WTC11 (cell line): ENCODE measurements around the gene ALLC. TPM values are rescaled to one million over a fixed set of nuclear protein-coding genes. Genes with fewer than 3 reads are reported as not detected.
A peak's percentile ranks its signal among the peaks of the same experiment; 100 is the strongest.

Source experiments
- ATAC-seq: fragments of 200-7000 bp; cut with Tn5 transposase; 2 replicates; pipeline ENCODE4 v1.10.0; 2021; ENCODE audit warnings: mild to moderate bottlenecking, moderate library complexity
- CTCF ChIA-PET: fragments of 300-600 bp; sonication (Branson Sonifier 250); formaldehyde crosslinking; loops from one replicate; lab custom pipeline; 2021; ENCODE audit warnings: antibody characterized with exemption; lab: Charles Lee
- POLR2A ChIA-PET: fragments of 350-600 bp; sonication (Branson Sonifier 250); formaldehyde crosslinking; loops from one replicate; lab custom pipeline; 2021; ENCODE audit warnings: antibody characterized with exemption; lab: Charles Lee
- DNase-seq: peaks from one replicate; pipeline ENCODE4 v3.0.0; 2021; ENCODE audit warnings: low spot score
- H3K27ac Mint-ChIP-seq: 2 replicates; pipeline ENCODE4 v1.8.0; 2021; ENCODE audit warnings: mixed read lengths
- H3K27me3 Mint-ChIP-seq: 2 replicates; pipeline ENCODE4 v1.8.0; 2021; ENCODE audit warnings: low read depth, mild to moderate bottlenecking, moderate library complexity, mixed read lengths
- H3K36me3 Mint-ChIP-seq: 2 replicates; pipeline ENCODE4 v1.8.0; 2021; ENCODE audit warnings: mixed read lengths
- H3K4me1 Mint-ChIP-seq: 2 replicates; pipeline ENCODE4 v1.8.0; 2022; ENCODE audit warnings: mixed read lengths
- H3K4me3 Mint-ChIP-seq: 2 replicates; pipeline ENCODE4 v1.8.0; 2021; ENCODE audit warnings: mild to moderate bottlenecking, moderate library complexity, mixed read lengths
- H3K9me3 Mint-ChIP-seq: 2 replicates; pipeline ENCODE4 v1.8.0; 2021; ENCODE audit warnings: mixed read lengths
- ARID4B ChIP-seq: sonication (generic); formaldehyde crosslinking; IDR thresholded peaks from 2 replicates; pipeline ENCODE4 v1.8.0; 2023; ENCODE audit warnings: missing genetic modification reagents, mild to moderate bottlenecking, borderline replicate concordance
- CBFB ChIP-seq: sonication (generic); formaldehyde crosslinking; IDR thresholded peaks from 2 replicates; pipeline ENCODE4 v1.8.1; 2022; ENCODE audit warnings: mild to moderate bottlenecking, low read depth, missing genetic modification reagents
- CREB1 ChIP-seq: sonication (generic); formaldehyde crosslinking; IDR thresholded peaks from 2 replicates; pipeline ENCODE4 v1.8.0; 2023; ENCODE audit warnings: mild to moderate bottlenecking, missing genetic modification reagents
- CREM ChIP-seq: sonication (generic); formaldehyde crosslinking; IDR thresholded peaks from 2 replicates; pipeline ENCODE4 v1.8.1; 2022; ENCODE audit warnings: mild to moderate bottlenecking, missing genetic modification reagents, moderate library complexity
- FOXK1 ChIP-seq: sonication (generic); formaldehyde crosslinking; IDR thresholded peaks from 2 replicates; pipeline ENCODE4 v1.8.0; 2022; ENCODE audit warnings: mild to moderate bottlenecking, moderate library complexity, missing genetic modification reagents
- FOXP1 ChIP-seq: sonication (generic); formaldehyde crosslinking; IDR thresholded peaks from 2 replicates; pipeline ENCODE4 v1.8.0; 2022; ENCODE audit warnings: missing genetic modification reagents, mild to moderate bottlenecking, moderate library complexity, borderline replicate concordance
- IRF2 ChIP-seq: sonication (generic); formaldehyde crosslinking; IDR thresholded peaks from 2 replicates; pipeline ENCODE4 v1.8.0; 2022; ENCODE audit warnings: low read depth, missing genetic modification reagents, borderline replicate concordance
- JAZF1 ChIP-seq: fragments of 250-450 bp; sonication (Bioruptor Pico); IDR thresholded peaks from 2 replicates; pipeline ENCODE4 v1.9.0; 2021; ENCODE audit warnings: moderate library complexity, mild to moderate bottlenecking, inconsistent platforms
- JUN ChIP-seq: sonication (generic); formaldehyde crosslinking; IDR thresholded peaks from 2 replicates; pipeline ENCODE4 v1.8.0; 2023; ENCODE audit warnings: mild to moderate bottlenecking, missing genetic modification reagents
- NFATC4 ChIP-seq: fragments of 250-450 bp; sonication (Bioruptor Pico); IDR thresholded peaks from 2 replicates; pipeline ENCODE4 v1.9.0; 2021; ENCODE audit warnings: mild to moderate bottlenecking
- NR1H2 ChIP-seq: sonication (generic); formaldehyde crosslinking; IDR thresholded peaks from 2 replicates; pipeline ENCODE4 v1.9.0; 2021; ENCODE audit warnings: mild to moderate bottlenecking, moderate library complexity, missing genetic modification reagents
- OVOL2 ChIP-seq: fragments of 250-450 bp; sonication (Bioruptor Pico); IDR thresholded peaks from 2 replicates; pipeline ENCODE4 v1.9.0; 2021; ENCODE audit warnings: mild to moderate bottlenecking, borderline replicate concordance
- PRRX2 ChIP-seq: fragments of 250-450 bp; sonication (Bioruptor Pico); IDR thresholded peaks from 2 replicates; pipeline ENCODE4 v1.8.0; 2021; ENCODE audit warnings: mild to moderate bottlenecking
- SMAD4 ChIP-seq: sonication (generic); formaldehyde crosslinking; IDR thresholded peaks from 2 replicates; pipeline ENCODE4 v1.8.0; 2022; ENCODE audit warnings: mild to moderate bottlenecking, missing genetic modification reagents
- TEAD4 ChIP-seq: sonication (generic); formaldehyde crosslinking; IDR thresholded peaks from 2 replicates; pipeline ENCODE4 v1.8.0; 2022; ENCODE audit warnings: mild to moderate bottlenecking, missing genetic modification reagents
- ZBTB21 ChIP-seq: sonication (generic); formaldehyde crosslinking; IDR thresholded peaks from 2 replicates; pipeline ENCODE4 v1.8.1; 2023; ENCODE audit warnings: mild to moderate bottlenecking, missing genetic modification reagents, borderline replicate concordance
- ZNF138 ChIP-seq: sonication (generic); formaldehyde crosslinking; conservative IDR thresholded peaks from 2 replicates; pipeline ENCODE4 v1.8.1; 2022; ENCODE audit warnings: mild to moderate bottlenecking, moderate library complexity, missing genetic modification reagents
- ZNF317 ChIP-seq: sonication (generic); formaldehyde crosslinking; IDR thresholded peaks from 2 replicates; pipeline ENCODE4 v1.8.1; 2023; ENCODE audit warnings: low read depth, mild to moderate bottlenecking, moderate library complexity, missing genetic modification reagents, borderline replicate concordance
- ZNF396 ChIP-seq: fragments of 250-450 bp; sonication (Bioruptor Pico); IDR thresholded peaks from 2 replicates; pipeline ENCODE4 v1.8.0; 2021; ENCODE audit warnings: mild to moderate bottlenecking, moderate library complexity, borderline replicate concordance
- ZNF416 ChIP-seq: fragments of 250-450 bp; sonication (Bioruptor Pico); IDR thresholded peaks from 2 replicates; pipeline ENCODE4 v1.9.0; 2021; ENCODE audit warnings: mild to moderate bottlenecking, inconsistent platforms
- total RNA-seq: library from RNA; stranded (reverse); gene quantifications from 3 replicates; pipeline ENCODE4 v1.2.3, GENCODE V29; 2021
- TF ChIP-seq, protein P1 (sequence below): sonication (generic); formaldehyde crosslinking; IDR thresholded peaks from 2 replicates; pipeline ENCODE4 v1.8.1; 2023; ENCODE audit warnings: mild to moderate bottlenecking, moderate library complexity, missing genetic modification reagents
- TF ChIP-seq, protein P2 (sequence below): sonication (generic); formaldehyde crosslinking; IDR thresholded peaks from 2 replicates; pipeline ENCODE4 v1.8.0; 2022; ENCODE audit warnings: mild to moderate bottlenecking, missing genetic modification reagents
- TF ChIP-seq, protein P3 (sequence below): fragments of 250-450 bp; sonication (Bioruptor Pico); conservative IDR thresholded peaks from 2 replicates; pipeline ENCODE4 v1.9.0; 2021; ENCODE audit warnings: mild to moderate bottlenecking
- TF ChIP-seq, protein P4 (sequence below): fragments of 200-600 bp; IDR thresholded peaks from 2 replicates; pipeline ENCODE4 v1.8.0; 2022; ENCODE audit warnings: antibody characterized with exemption

ALLC gene
- total RNA-seq, 1 experiment from 2014 or later: not detected

DNA sequence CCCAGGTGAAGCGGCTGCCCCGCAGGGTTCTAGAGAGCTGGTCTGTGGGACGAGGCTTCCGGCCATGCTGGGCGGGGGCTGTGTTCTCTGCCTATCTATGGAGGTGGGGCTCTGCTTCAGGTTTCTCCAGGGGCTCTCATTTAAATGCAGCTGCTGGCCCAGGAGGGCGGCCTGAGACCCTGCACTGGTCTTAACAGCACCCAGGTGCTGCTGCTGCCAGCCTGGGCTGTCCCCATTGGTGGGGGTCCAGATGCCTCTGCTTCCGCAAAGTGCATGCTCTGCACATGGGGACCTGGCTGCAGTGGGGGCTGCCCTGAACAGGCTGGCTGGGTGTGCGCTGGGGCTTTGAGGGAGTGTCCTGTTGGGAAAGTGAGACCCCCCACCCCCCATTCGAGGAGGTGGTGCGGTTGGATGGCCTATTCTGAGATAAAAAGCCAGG, 29.7 kb upstream of the ALLC start:
- ChIA-PET CTCF (interaction anchor here (0.8 to 1.8 kb wide), 9 partner anchors 13 to 185 kb away, joined by 3 to 15 read pairs (median 4); partner anchors contain the start of gene RNASEH1), POLR2A (no interaction called here)
- ATAC-seq (0 out of 2 replicates have a peak, but pooled peaks have one; percentile 10), DNase-seq (no peak)
- Mint-ChIP-seq H3K27ac (no peak overlapping the region), H3K4me1 (peaks cover 8% of the 10 kb centered on the region), H3K36me3 (no peaks in the 10 kb centered on the region), H3K27me3 (no peaks in the 10 kb centered on the region), H3K9me3 (peaks cover 10% of the 10 kb centered on the region), H3K4me3 (no peak overlapping the region)
- TF ChIP-seq JUN (no peak), ZNF416 (no peak), PRRX2 (CRISPR knock-in tag) (no peak), SMAD4 (no peak), IRF2 (CRISPR knock-in tag) (no peak)
- TF ChIP-seq, protein P1, sequence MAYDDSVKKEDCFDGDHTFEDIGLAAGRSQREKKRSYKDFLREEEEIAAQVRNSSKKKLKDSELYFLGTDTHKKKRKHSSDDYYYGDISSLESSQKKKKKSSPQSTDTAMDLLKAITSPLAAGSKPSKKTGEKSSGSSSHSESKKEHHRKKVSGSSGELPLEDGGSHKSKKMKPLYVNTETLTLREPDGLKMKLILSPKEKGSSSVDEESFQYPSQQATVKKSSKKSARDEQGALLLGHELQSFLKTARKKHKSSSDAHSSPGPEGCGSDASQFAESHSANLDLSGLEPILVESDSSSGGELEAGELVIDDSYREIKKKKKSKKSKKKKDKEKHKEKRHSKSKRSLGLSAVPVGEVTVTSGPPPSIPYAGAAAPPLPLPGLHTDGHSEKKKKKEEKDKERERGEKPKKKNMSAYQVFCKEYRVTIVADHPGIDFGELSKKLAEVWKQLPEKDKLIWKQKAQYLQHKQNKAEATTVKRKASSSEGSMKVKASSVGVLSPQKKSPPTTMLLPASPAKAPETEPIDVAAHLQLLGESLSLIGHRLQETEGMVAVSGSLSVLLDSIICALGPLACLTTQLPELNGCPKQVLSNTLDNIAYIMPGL (CRISPR knock-in tag): no peak
- TF ChIP-seq, protein P2, sequence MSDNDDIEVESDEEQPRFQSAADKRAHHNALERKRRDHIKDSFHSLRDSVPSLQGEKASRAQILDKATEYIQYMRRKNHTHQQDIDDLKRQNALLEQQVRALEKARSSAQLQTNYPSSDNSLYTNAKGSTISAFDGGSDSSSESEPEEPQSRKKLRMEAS (CRISPR knock-in tag): no peak

DNA sequence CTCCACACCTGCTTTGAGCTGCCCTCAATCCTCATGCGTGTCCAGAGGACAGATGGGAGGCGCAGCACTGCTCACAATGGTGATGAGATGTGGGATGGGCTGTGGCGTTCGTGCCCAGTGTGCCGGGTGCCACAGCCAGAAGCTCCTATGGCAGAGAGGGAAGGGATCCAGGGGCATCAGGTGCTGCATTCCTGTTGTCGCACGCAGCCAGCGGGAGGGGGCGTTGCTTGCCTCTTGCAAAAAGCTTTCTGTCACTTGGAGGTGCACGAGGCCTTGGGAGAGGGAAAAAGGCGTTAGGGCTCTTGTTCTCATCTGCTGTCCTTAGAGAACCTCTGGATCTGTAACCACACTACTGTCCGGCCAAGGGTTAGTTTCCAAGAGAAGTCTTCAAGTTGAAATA, 29.2 kb upstream of the ALLC start:
- Mint-ChIP-seq H3K4me3 (no peak overlapping the region), H3K27me3 (no peaks in the 10 kb centered on the region), H3K36me3 (no peaks in the 10 kb centered on the region), H3K27ac (no peak overlapping the region)
- DNase-seq (peak; percentile 74), ATAC-seq (peak; percentile 90)
- TF ChIP-seq ARID4B (CRISPR knock-in tag): no peak
- TF ChIP-seq, protein P3, sequence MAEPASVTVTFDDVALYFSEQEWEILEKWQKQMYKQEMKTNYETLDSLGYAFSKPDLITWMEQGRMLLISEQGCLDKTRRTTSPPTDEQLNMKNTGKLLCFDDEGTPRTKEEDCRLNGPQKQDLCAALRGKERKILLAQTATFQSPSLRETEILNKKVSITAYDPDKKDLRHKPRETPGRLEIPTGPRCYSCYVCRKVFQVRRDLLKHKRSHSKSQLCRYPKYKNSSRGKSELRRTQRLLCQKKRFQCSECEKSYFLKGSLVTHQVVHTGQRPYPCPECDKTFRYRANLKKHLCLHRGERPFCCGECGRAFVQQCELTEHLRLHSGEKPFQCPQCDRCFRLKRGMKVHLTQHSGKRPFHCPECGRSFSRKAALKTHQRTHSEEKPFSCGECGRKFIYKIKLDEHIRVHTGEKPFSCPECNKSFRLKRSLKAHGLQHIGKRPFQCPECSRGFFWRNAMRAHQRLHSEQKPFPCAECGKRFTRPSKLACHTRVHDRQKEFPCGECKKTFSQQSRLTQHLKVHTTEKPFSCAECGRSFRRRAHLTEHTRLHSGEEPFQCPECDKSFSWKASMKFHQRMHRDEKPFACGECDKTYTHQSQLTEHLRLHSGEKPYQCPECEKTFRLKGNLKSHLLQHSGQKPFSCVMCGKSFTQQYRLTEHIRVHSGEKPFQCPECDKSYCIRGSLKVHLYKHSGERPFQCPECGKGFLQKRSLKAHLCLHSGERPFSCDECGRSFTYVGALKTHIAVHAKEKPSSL (CRISPR knock-in tag): no peak
- TF ChIP-seq, all 79 proteins: peak for 0
- POLR2A ChIA-PET: no interaction called here
- CTCF ChIA-PET: interaction anchor here (0.8 to 1.8 kb wide), 11 partner anchors 9 to 185 kb away, joined by 3 to 15 read pairs (median 4); partner anchors contain the start of gene RNASEH1
- peaks cover 9% of the 10 kb centered on the region; the same call in 1 of the 2 replicates for H3K4me1 Mint-ChIP-seq
- H3K9me3 Mint-ChIP-seq: peaks cover 5% of the 10 kb centered on the region; the same call in 1 of the 2 replicates

- no peak for DNase-seq
- POLR2A ChIA-PET: no interaction called here
- CTCF ChIA-PET: no interaction called here
- no peaks in the 10 kb centered on the region for H3K36me3 Mint-ChIP-seq
- H3K9me3 Mint-ChIP-seq: peaks cover 5% of the 10 kb centered on the region; the same call in 1 of the 2 replicates
- no peak for ATAC-seq
- H3K27ac Mint-ChIP-seq: no peak overlapping the region
- no peak for TF ChIP-seq NFATC4 (CRISPR knock-in tag)
- TF ChIP-seq NR1H2: no peak
- TF ChIP-seq ZNF138 (CRISPR knock-in tag): no peak
- no peak for TF ChIP-seq CREM (CRISPR knock-in tag)
- TF ChIP-seq ZNF396: no peak
- no peak for TF ChIP-seq CBFB (CRISPR knock-in tag)
- no peak for TF ChIP-seq FOXK1 (CRISPR knock-in tag)
- no peak for TF ChIP-seq ZBTB21 (CRISPR knock-in tag)
- TF ChIP-seq CREB1 (CRISPR knock-in tag): no peak
- TF ChIP-seq TEAD4: no peak
- TF ChIP-seq, protein P4, sequence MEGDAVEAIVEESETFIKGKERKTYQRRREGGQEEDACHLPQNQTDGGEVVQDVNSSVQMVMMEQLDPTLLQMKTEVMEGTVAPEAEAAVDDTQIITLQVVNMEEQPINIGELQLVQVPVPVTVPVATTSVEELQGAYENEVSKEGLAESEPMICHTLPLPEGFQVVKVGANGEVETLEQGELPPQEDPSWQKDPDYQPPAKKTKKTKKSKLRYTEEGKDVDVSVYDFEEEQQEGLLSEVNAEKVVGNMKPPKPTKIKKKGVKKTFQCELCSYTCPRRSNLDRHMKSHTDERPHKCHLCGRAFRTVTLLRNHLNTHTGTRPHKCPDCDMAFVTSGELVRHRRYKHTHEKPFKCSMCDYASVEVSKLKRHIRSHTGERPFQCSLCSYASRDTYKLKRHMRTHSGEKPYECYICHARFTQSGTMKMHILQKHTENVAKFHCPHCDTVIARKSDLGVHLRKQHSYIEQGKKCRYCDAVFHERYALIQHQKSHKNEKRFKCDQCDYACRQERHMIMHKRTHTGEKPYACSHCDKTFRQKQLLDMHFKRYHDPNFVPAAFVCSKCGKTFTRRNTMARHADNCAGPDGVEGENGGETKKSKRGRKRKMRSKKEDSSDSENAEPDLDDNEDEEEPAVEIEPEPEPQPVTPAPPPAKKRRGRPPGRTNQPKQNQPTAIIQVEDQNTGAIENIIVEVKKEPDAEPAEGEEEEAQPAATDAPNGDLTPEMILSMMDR: no peak
- no peak for TF ChIP-seq OVOL2
- TF ChIP-seq ZNF317: no peak
- no peak for TF ChIP-seq FOXP1 (CRISPR knock-in tag)
- TF ChIP-seq JAZF1 (CRISPR knock-in tag): no peak
- TF ChIP-seq, all 79 proteins: peak for 0
- H3K27me3 Mint-ChIP-seq: no peaks in the 10 kb centered on the region
- H3K4me1 Mint-ChIP-seq: peaks cover 12% of the 10 kb centered on the region; the same call in 1 of the 2 replicates
- no peak overlapping the region for H3K4me3 Mint-ChIP-seq
These were observed 27.4 kb upstream of the ALLC start for GRCh38 chr2:3630631-3631030.
